K562 (cell line): ENCODE results near the gene CDC23. TPM values are rescaled to one million over a fixed set of nuclear protein-coding genes. Genes with fewer than 3 reads are reported as not detected.

ENCODE experiments used
- CGGBP1 ChIP-seq: fragments of 250-450 bp; sonication (Bioruptor Pico); IDR thresholded peaks from 2 replicates; pipeline ENCODE4 v1.9.0; 2021; ENCODE audit warnings: mild to moderate bottlenecking
- CREB1 ChIP-seq, 2 experiments: sonication (generic) in 1 of 2; formaldehyde crosslinking in 1 of 2; IDR thresholded peaks; 2 replicates each; pipeline versions ENCODE4 v1.6.1 to v1.8.0; 2012 to 2022; ENCODE audit warnings: inconsistent platforms in 1 of 2, mild to moderate bottlenecking in 1 of 2, missing genetic modification reagents in 1 of 2, moderate library complexity in 1 of 2
- E2F6 ChIP-seq, 2 experiments: IDR thresholded peaks; 2 replicates each; pipeline ENCODE4 v1.6.1; 2011; ENCODE audit warnings: borderline replicate concordance in 1 of 2, control low read depth in 1 of 2, low read depth in 1 of 2, low read length in 1 of 2, mild to moderate bottlenecking in 1 of 2, mixed read lengths in 1 of 2, moderate library complexity in 1 of 2; ENCODE audit not compliant: insufficient read depth in 1 of 2, insufficient read length in 1 of 2, poor library complexity in 1 of 2, severe bottlenecking in 1 of 2; ENCODE audit errors: extremely low read depth in 1 of 2
- LCOR ChIP-seq: sonication (generic); formaldehyde crosslinking; IDR thresholded peaks from 2 replicates; pipeline ENCODE4 v1.8.0; 2022; ENCODE audit warnings: mild to moderate bottlenecking, missing genetic modification reagents
- MBD1 ChIP-seq: fragments of 250-450 bp; sonication (Bioruptor Pico); IDR thresholded peaks from 2 replicates; pipeline ENCODE4 v1.8.0; 2022; ENCODE audit warnings: inconsistent platforms
- NFIX ChIP-seq: fragments of 250-450 bp; sonication (Bioruptor Pico); IDR thresholded peaks from 2 replicates; pipeline ENCODE4 v1.4.0; 2020; ENCODE audit warnings: low read depth, mild to moderate bottlenecking, moderate library complexity
- NR2C2 ChIP-seq, 2 experiments: fragments of 200-800 bp in 1 of 2; sonication (Bioruptor generic) in 1 of 2; sonication (generic) in 1 of 2; formaldehyde crosslinking in 1 of 2; IDR thresholded peaks; 2 replicates each; pipeline versions ENCODE4 v1.6.1 to v1.8.0; 2016 to 2022; ENCODE audit warnings: mild to moderate bottlenecking in 1 of 2, missing compliant biosample characterization in 1 of 2, missing genetic modification characterization in 1 of 2, missing genetic modification reagents in 1 of 2
- OTX1 ChIP-seq: fragments of 450-650 bp; formaldehyde crosslinking; IDR thresholded peaks from 2 replicates; pipeline ENCODE4 v1.4.0; 2022; ENCODE audit warnings: mild to moderate bottlenecking
- PHF8 ChIP-seq: fragments of 200-600 bp; sonication (generic); IDR thresholded peaks from 2 replicates; pipeline ENCODE4 v1.6.1; 2012; ENCODE audit warnings: mixed run types, mild to moderate bottlenecking, inconsistent platforms, low read length, moderate library complexity, borderline replicate concordance
- POLR2H ChIP-seq: IDR thresholded peaks from 2 replicates; pipeline ENCODE4 v1.6.1; 2016; ENCODE audit warnings: missing genetic modification characterization, low read depth, mild to moderate bottlenecking, control low read depth, missing compliant biosample characterization, moderate library complexity
- SAFB ChIP-seq: fragments of 200-400 bp; formaldehyde crosslinking; IDR thresholded peaks from 2 replicates; pipeline ENCODE4 v1.6.1; 2017; ENCODE audit warnings: low read depth, low read length, borderline replicate concordance
- TAF9B ChIP-seq: fragments of 450-650 bp; IDR thresholded peaks from 2 replicates; pipeline ENCODE4 v1.6.1; 2018; ENCODE audit warnings: mild to moderate bottlenecking; ENCODE audit not compliant: partially characterized antibody
- THAP12 ChIP-seq: fragments of 250-450 bp; sonication (Bioruptor Pico); IDR thresholded peaks from 2 replicates; pipeline ENCODE4 v1.9.0; 2021; ENCODE audit warnings: mild to moderate bottlenecking, inconsistent platforms
- XRCC5 ChIP-seq: fragments of 200-400 bp; formaldehyde crosslinking; IDR thresholded peaks from 2 replicates; pipeline ENCODE4 v1.6.1; 2017; ENCODE audit warnings: low read depth, mild to moderate bottlenecking, low read length
- ZFP1 ChIP-seq: fragments of 450-650 bp; formaldehyde crosslinking; IDR thresholded peaks from 2 replicates; pipeline ENCODE4 v1.4.0; 2020; ENCODE audit warnings: mild to moderate bottlenecking, mixed read lengths
- ZNF41 ChIP-seq: fragments of 250-450 bp; sonication (Bioruptor Pico); conservative IDR thresholded peaks from 2 replicates; pipeline ENCODE4 v1.4.0; 2020; ENCODE audit warnings: mild to moderate bottlenecking
- ZNF449 ChIP-seq: fragments of 250-450 bp; sonication (Bioruptor Pico); IDR thresholded peaks from 2 replicates; pipeline ENCODE4 v1.8.0; 2022; ENCODE audit warnings: moderate library complexity, mild to moderate bottlenecking, inconsistent platforms
- polyA plus RNA-seq, 8 experiments: library from polyadenylated mRNA; depleted of rRNA in 4 of 8; stranded (reverse) in 5 of 8; unstranded in 3 of 8; fragments of >200 nt; fragmentation: Nextera tagmentation in 2 of 8; fragmentation: Illumina TruSeq in 1 of 8; extraction: Ambion mirVana in 2 of 8; extraction: Trizol in 1 of 8; gene quantifications; 2 replicates each; pipeline versions ENCODE4 v1.2.1 to v1.2.3, GENCODE V29; 2011 to 2014; ENCODE audit warnings: inconsistent platforms in 1 of 8, missing spikeins in 1 of 8
- total RNA-seq, 7 experiments: library from RNA; depleted of rRNA in 6 of 7; stranded (reverse); fragments of >200 nt in 6 of 7; fragmentation: Illumina TruSeq in 2 of 7; extraction: Trizol in 2 of 7; gene quantifications; 2 replicates each; pipeline versions ENCODE4 v1.2.1 to v1.2.3, GENCODE V29; 2011 to 2021; ENCODE audit warnings: low replicate concordance in 1 of 7

CDC23 gene
- total and polyA plus RNA-seq, 9 of the 15 experiments (the other 6 are each of a cell fraction or from before 2014, with no cell fraction given), result 34.5 to 157 (median 65.5) TPM

GRCh38 chr5:138213161-138214029 lies at the start of gene CDC23 (continued):
- no peak for TF ChIP-seq ZNF449
- no peak for TF ChIP-seq CGGBP1 (CRISPR knock-in tag)
- TF ChIP-seq THAP12, result 0 out of 2 replicates have a peak, but pooled peaks have one; percentile 59
- TF ChIP-seq NFIX (CRISPR knock-in tag), result no peak
- TF ChIP-seq POLR2H, result peak; percentile 71
- peak; percentile 90 for TF ChIP-seq TAF9B
- TF ChIP-seq PHF8, result peak; percentile 98
- TF ChIP-seq ZFP1, result no peak
- TF ChIP-seq OTX1 (CRISPR knock-in tag), result no peak
- TF ChIP-seq MBD1 (CRISPR knock-in tag), result no peak
- peak; percentile 57; the same call in 1 of the 2 replicates for TF ChIP-seq LCOR
- no peak for TF ChIP-seq SAFB
- TF ChIP-seq E2F6 (IDR thresholded peaks at IDR 0.05; ENCODE audit: borderline replicate concordance in 1 of 2, extremely low read depth in 1 of 2, insufficient read depth in 1 of 2, insufficient read length in 1 of 2, low read depth in 1 of 2, low read length in 1 of 2, poor library complexity in 1 of 2, severe bottlenecking in 1 of 2), result peak; percentile 27 to 91
- peak; percentile 86 for TF ChIP-seq CREB1 (IDR thresholded peaks at IDR 0.05)
- peak; percentile 86 for TF ChIP-seq CREB1 (CRISPR knock-in tag; IDR thresholded peaks at IDR 0.05)
- TF ChIP-seq XRCC5, result 0 out of 2 replicates have a peak, but pooled peaks have one; percentile 16
- no peak; the same call in 1 of the 2 replicates for TF ChIP-seq NR2C2 (CRISPR knock-in tag; IDR thresholded peaks at IDR 0.05)
- TF ChIP-seq NR2C2 (tag; IDR thresholded peaks at IDR 0.05), result peak; percentile 58; the same call in 1 of the 2 replicates
- TF ChIP-seq ZNF41 (CRISPR knock-in tag), result 0 out of 2 replicates have a peak, but pooled peaks have one; percentile 17
